ENCODE data around the gene BTBD9.

Gene BTBD9

GRCh38 chr6:38168126-38168525, 471.6 kb downstream of the BTBD9 start:
- DNase-seq (ENCODE audit: low read depth in 2 of 3, low spot score in 2 of 3): no peak

GRCh38 chr6:38167598-38167997, 472.1 kb downstream of the BTBD9 start:
- no peak for DNase-seq (ENCODE audit: low read depth in 2 of 3, low spot score in 2 of 3)

DNA sequence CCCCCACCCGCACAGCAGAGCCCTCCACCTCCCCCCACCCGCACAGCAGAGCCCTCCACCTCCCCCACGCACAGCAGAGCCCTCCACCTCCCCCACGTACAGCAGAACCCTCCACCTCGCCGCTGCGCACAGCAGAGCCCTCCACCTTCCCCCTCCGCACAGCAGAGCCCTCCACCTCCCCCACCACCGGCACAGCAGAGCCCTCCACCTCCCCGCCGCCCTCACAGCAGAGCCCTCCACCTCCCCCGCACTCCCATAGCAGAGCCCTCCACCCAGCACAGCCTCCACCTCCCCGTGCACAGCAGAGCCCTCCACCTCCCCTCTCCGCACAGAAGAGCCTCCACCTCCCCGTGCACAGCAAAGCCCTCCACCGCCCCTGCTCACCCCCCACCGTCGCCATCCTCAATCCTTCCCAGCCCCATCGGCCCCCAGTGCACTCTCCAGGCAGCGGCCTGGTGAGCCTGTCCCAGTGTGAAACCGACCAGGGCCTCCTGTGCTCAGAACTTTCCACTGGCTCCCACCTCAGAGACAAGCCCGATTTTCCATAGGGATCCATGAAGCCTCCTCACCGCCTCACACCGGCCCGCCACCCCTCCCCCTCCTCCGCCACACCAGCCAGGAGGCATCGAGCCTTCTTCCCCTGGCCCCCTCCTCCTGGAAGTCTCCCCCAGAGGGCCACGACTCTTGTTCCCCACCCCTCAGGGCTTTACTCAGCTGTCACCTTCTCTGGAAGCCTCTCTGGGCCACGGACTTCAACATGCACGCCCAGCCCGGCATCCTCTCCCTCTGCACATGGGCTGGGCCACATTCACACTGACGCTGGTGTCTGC, 473.1 kb downstream of the BTBD9 start:
- no peak for DNase-seq (ENCODE audit: low read depth in 2 of 3, low spot score in 2 of 3)

DNA sequence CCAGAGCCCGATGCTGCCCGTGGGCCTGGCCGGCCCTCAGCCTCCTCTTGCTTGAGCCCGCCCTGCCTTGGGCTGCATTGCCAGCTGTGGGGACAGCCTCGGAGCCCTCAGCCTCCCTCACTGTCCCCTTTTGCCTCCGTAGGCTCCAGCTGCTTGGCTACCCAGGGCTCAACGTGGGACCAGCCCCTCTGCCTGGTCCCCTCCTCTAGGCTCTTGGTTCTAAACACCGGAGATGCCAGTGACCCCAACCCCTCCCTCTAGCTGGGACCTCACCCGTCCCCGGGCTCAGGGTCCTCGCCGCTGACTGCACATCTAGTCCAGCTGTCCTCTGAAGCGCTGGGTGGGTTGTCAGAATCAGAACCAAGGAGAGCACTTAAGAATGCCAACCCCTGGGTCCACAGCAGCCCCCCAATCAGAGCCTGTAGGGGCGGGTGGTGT, 475.0 kb downstream of the BTBD9 start:
- DNase-seq (ENCODE audit: low read depth in 2 of 3, low spot score in 2 of 3): no peak

- no peak for DNase-seq (ENCODE audit: low read depth in 2 of 3, low spot score in 2 of 3)
Measured at GRCh38 chr6:38164131-38164481, 475.6 kb downstream of the BTBD9 start.

DNA sequence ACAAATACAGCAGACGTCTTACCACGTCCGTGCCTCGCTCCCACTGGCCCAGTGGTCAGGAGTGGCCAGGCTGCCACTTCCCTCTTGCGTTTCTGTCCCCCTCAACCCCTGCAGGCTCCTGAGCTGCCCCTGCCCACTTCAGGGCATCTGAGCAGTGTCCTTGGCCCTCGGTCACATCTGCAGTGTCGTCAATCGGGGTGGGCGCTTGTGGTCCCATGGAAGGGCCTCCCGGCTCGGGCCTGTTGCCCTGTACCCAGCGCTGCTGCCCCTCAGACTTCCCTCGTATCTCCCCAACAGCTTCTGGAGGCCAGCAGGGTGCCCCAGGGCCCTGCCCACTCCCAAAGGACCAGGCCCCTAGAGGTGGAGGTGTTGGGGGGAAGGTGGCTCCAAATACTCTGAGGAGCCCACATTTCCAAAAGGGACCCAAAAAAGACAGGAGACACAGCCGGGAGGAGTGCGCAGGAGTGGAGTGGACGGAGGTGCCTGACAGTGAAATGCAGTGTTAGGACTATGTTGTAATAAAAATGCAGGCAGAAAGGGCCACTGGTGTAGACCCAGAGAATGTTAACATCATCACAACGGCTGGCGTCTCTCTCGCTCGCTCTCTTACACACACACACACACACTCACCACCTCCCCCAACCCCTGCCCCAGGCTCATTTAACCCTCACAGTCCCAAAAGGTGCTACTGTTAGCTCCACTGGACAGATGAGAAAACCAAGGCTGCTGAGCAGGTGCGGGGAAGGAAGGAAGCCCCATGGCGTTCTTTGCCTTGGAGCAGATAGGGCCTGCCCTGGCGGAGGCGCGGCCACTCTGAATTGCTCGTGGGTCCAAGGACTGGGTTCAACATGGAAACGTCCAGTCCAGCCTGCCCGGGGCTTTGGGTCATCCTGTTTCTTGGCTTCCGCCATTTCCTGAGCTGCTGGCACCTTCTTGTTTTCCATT, 476.3 kb downstream of the BTBD9 start:
- DNase-seq (ENCODE audit: low read depth in 2 of 3, low spot score in 2 of 3): no peak

DNA sequence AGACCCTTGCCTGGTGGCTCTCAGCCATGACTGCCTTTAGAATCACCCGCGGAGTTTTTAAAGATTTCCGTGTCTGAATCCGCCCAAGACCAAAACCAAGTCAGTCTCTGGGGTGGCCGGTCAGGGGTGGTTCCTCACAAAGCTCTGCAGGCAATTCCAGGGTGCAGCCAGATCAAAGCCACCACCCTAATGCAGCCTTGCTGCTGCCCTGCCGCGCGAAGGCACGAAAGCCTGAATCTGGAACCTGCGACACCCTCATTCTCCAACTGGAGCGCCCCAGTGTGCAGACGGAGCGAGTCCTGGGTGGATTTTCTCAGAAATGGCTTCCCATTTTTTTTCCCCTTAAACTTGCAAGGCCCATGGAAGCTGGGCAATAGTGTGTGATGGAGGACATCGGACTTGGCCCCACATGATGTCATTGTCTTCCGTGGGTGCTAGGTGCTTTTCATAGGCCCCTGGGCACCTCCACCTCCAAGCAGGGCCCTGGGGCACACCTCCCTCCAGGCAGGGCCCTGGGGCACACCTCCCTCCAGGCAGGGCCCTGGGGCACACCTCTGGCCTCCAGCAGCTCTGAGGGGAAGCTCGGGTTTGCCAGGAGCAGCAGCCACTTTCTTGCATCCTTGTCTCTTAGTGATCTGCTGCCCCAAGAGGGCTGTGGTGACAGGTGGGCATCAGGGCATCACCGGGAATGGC, 477.1 kb downstream of the BTBD9 start:
- no peak for DNase-seq (ENCODE audit: low read depth in 2 of 3, low spot score in 2 of 3)

DNA sequence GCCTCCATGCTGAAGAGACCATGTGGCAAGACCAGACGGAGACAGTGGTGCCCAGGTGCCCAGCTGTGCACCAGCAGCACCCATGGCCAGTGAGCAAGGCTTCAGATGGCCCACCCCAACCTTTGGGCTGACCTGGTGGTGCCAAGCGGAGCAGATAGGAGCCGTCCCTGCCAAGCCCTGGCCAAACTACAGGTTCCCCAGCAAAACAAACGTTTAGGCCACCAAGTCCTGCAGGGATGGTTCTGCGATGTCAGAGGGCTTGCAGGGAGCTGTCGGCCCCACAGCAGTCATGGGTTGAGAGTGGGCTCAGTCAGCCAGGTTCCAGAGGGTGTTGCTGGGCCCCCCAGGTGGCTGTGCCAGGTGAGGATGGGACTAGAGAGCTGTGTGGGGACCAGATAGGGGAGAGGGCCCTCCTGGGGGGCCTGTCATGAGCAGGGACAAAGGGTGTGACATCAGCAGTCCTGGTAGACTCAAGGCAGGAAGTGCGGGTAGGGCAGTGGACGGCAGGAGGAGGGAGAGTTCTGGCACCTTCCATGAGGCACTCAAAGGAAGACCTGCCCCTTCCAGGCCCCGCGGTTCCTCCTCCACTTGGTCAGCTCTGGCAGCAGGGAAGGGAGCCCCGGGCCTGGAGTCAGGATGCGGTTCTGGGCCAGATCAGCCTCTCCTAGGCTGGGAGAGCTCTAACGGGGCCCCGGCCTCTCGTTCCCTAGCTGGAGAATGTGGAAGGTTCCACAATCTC, 477.8 kb downstream of the BTBD9 start:
- no peak for DNase-seq (ENCODE audit: low read depth in 2 of 3, low spot score in 2 of 3)

- no peak for DNase-seq (ENCODE audit: low read depth in 2 of 3, low spot score in 2 of 3)
Measured at GRCh38 chr6:38161331-38161730, 478.4 kb downstream of the BTBD9 start.

GRCh38 chr6:38160831-38161230, 478.9 kb downstream of the BTBD9 start:
- no peak for DNase-seq (ENCODE audit: low read depth in 2 of 3, low spot score in 2 of 3)

DNA sequence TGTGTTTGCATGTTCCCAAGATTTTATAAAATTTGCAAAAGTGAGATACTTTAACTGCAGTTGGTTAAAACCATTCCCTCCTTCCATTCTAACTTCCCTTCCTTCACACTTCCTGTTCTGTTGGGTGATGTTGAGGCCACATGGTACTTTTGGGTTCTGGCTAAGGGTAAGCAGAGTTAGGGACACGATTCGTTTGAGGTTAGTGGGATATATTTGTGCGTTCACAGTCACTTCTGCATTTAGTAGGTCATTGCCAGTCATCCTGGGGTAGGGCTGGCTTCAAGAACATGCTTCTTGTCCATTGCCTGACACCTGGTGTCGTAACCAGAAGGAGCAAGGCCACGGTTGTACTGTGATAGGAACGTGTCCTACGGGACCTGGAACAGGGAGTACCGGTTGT, 480.1 kb downstream of the BTBD9 start:
- no peak for DNase-seq (ENCODE audit: low read depth in 2 of 3, low spot score in 2 of 3)

GRCh38 chr6:38158762-38159350, 480.9 kb downstream of the BTBD9 start:
- no peak for DNase-seq (ENCODE audit: low read depth in 2 of 3, low spot score in 2 of 3)

- no peak for DNase-seq (ENCODE audit: low read depth in 2 of 3, low spot score in 2 of 3)
Measured at GRCh38 chr6:38157905-38158304, 481.8 kb downstream of the BTBD9 start.

- no peak for DNase-seq (ENCODE audit: low read depth in 2 of 3, low spot score in 2 of 3)
Measured at GRCh38 chr6:38156818-38157565, 482.7 kb downstream of the BTBD9 start.

DNA sequence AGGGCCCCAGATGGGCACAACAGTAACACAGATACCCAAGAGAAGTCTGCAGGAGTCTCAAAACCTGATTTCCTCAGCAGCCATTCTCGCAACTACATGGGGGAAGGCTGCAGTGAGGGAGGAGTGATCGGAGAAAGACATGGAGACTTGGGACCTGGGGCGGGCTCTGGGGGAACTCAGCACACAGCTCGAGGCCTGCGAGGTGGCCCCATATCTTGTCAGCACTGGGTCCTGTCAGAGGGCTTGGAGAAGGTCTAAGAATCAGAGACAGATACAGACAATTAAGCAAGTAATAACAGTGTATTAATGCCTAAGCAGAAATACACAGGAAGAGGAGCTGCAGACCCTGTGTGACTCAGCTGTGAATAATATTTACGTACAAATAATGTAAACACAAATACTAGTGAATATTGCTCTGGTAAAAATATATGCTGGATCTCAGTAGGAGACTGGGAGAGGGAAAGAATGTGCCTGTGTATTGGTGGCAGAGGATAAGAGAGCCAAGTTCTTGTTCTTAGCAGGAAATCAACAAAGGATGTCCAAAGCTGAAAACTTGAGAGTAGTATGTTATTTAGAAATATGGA, 484.0 kb downstream of the BTBD9 start:
- DNase-seq (ENCODE audit: low read depth in 2 of 3, low spot score in 2 of 3): no peak

DNA sequence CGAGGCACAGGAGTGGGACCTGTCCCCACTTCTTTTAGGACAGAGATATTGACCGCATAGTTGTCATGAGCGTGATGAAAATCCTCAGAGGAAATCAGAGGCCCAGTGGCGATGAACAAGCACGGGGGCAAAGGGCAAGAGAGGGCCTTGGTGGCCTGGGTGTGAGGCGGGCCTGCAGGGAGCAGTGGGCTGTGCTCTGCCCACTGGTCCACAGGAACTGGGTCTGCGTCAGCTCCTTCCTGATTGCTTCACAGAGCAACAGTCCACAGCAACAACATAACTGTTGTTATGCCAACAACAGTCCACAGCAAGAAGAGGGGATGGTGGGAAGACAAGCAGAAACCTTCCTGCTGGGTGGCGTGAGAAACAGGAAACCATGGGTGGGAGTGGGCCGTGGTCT, 484.6 kb downstream of the BTBD9 start:
- no peak for DNase-seq (ENCODE audit: low read depth in 2 of 3, low spot score in 2 of 3)

DNA sequence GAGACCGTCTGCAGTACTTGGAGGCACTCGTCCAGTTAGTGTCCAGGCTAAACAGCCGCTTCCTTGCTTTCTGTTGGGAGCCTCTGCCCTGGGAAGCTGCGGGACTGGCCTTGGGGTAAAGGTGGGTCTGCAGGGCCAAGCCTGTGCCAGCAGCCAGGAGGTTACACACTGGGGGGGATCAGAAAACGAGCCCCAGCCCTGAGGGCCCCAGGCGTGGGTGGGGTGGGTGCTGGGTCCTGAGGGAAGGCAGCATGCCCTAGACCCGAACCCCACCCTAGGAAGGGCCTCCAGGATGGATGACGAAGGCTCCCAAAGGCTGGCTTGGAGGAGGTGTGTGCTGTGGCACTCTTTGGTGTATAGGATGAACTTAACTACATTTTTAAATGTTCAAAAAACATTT, 485.0 kb downstream of the BTBD9 start:
- DNase-seq (ENCODE audit: low read depth in 2 of 3, low spot score in 2 of 3): no peak

GRCh38 chr6:38153798-38154345, 485.9 kb downstream of the BTBD9 start:
- DNase-seq (ENCODE audit: low read depth in 2 of 3, low spot score in 2 of 3): no peak

All from activated CD8-positive, alpha-beta memory T cell treated with anti-CD3 and anti-CD28 coated beads for 48 hours (primary cell).